ENCODE results near the gene LDAF1.
"Not testable (repeated sequence)": the region's sequence is repeated elsewhere in the genome, so short reads cannot be mapped to it uniquely, and the experiment has no call there.

Gene LDAF1

DNA sequence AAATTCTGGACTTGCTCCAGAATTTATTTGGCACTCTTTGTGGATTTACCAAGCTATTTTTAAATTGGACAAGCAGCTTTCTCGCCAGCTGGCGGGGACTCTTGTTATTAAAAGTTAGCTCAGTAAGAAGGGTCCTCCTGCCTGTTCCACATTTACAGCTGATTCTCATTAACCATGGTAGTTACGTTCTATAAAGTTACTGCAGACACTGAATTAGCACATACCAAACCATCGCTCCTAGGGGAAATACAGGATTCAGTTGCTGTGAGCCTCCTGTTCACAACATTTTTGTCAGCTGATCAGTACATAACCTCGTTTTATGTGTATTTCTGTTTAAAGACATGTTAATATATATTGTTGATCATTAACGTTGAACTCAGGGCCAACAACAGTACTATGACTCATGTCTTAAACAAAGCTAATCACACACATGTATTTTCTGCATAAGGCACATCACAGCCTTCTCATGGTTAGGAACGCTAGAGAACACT is 4.2 kb downstream of the LDAF1 start:
- DNase-seq: no peak

GRCh38 chr16:21163576-21163975 is 5.1 kb downstream of the LDAF1 start:
- no peak for DNase-seq

DNA sequence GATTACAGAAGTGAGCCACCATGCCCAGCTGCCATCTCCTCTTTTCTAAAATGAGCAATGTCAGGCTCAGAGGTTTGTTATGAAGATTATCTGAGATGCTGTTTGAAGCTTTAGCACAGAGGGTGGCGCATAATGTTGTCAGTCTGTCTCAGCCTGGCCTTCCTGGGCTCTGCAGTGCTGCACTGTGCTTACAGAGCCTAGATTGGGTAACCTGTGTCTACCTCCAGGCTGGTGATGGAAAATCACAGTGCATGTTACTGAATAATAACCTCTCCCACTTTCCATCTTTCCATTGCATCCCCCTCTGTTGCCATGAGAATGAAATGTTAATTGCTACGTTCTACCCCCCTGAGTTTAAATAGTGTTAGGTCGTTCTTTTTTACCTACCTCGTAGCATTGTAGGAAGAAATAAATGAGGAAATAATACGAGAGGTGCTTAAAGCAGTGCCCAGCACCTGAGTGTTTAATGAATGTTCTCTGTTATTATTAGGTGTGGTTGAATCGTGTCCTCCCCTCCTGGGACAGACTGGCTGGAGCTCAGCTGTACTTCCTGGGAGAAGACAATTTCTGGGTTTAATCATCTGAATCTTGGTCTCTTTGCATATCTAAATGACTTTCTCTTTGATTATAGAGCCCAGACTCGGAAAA is 6.2 kb downstream of the LDAF1 start:
- no peak for DNase-seq

- DNase-seq: no peak
These were observed 8.1 kb downstream of the LDAF1 start for GRCh38 chr16:21166561-21166961.

DNA sequence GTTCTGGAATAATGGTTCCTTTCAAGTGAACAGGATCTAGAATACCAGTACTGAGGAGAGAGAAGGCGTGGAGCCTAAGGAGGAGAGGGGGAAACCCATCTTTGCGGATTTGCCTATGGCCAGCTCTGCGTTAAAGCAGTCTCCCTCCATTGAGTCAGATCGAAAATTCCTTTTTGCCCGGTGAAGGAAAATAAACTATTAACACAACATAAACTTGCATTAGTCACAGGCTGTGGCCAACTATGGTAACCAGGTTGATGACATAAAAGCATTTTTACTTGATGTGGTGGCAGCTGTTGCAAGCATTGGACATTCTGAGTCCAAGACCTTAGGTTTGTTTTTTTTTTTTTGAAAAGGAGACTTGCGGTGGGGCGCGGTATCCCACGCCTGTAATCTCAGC is 8.9 kb downstream of the LDAF1 start:
- no peak for DNase-seq

- no peak for DNase-seq
These were observed 9.6 kb downstream of the LDAF1 start for GRCh38 chr16:21167929-21168602.

GRCh38 chr16:21169249-21169981 is 10.9 kb downstream of the LDAF1 start:
- no peak for DNase-seq

DNA sequence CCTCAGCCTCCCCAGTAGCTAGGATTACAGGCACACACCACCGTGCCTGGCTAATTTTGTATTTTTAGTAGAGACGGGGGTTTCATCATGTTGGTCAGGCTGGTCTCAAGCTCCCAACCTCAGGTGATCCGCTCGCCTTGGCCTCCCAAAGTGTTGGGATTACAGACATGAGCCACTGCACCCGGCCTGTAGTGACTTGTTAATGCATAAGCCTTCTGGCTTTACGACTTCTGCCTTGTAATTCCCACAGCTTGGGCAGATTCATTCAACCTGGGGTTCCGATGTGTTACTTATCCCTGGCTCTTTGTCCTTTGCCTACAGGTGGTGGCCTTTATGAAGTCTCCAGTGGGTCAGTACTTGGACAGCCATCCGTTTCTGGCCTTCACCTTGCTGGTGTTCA is 11.6 kb downstream of the LDAF1 start:
- not testable (repeated sequence) for DNase-seq

- no peak for DNase-seq
These were observed 14.2 kb downstream of the LDAF1 start for GRCh38 chr16:21172650-21173049.

DNA sequence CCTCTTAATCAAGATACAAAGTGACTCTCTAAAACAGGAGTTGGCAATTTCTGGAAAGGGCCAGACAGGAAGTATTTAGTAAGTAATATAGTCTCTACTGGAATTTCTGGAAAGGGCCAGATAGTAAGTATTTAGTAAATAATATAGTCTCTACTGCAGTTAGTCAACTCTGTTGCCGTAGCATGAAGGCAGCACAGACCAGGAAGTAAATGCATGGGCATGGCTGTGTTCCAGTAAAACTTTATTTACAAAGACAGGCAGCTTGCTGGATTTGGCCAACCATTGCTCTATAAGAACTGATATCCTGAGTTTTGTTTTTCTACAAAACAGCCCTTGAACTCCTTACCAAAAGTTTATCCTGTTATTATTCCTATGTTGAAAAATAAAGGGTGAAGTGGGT is 16.9 kb downstream of the LDAF1 start:
- DNase-seq: no peak

- no peak for DNase-seq
These were observed 20.9 kb downstream of the LDAF1 start for GRCh38 chr16:21179126-21179982.

DNA sequence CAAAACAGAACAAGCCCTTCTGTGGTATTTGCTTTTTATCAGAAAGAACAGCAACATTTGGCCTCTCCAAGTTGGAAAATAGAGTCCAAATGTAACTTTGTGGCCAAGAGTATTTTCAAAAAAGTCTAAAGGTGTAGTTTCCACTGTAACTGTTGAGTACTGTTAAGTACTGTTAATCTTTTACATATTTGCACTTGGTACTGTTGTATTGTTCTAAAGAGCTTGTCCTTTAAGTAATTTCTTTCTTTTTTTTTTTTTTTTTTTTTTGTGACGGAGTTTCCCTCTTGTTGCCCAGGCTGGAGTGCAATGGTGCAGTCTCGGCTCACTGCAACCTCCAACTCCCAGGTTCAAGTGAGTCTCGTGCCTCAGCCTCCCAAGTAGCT is 21.5 kb downstream of the LDAF1 start:
- no peak for DNase-seq

GRCh38 chr16:21183995-21184394 is 25.5 kb downstream of the LDAF1 start:
- DNase-seq: no peak

DNA sequence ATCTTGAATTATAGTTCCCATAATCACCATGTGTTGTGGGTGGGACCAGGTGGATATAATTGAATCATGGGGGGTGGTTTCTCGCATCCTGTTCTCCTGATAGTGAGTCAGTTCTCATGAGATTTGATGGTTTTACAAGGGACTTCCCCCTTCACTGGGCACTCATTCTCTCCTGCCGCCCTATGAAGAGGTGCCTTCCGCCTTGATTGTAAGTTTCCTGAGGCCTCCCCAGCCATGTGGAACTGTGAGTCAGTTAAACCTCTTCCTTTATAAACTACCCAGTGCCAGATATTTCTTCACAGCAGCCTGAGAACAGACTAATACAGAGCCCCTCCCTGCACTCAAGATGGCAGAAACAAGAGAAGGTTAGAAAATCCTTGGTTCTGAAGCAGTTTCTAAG is 26.4 kb downstream of the LDAF1 start:
- no peak for DNase-seq

- DNase-seq: no peak
These were observed 27.3 kb downstream of the LDAF1 start for GRCh38 chr16:21185659-21186325.

GRCh38 chr16:21186326-21186691 is 27.8 kb downstream of the LDAF1 start:
- DNase-seq: no peak

- no peak for DNase-seq
These were observed 30.8 kb downstream of the LDAF1 start for GRCh38 chr16:21189311-21189710.

- no peak for DNase-seq
These were observed 31.5 kb downstream of the LDAF1 start for GRCh38 chr16:21190013-21190412.

DNA sequence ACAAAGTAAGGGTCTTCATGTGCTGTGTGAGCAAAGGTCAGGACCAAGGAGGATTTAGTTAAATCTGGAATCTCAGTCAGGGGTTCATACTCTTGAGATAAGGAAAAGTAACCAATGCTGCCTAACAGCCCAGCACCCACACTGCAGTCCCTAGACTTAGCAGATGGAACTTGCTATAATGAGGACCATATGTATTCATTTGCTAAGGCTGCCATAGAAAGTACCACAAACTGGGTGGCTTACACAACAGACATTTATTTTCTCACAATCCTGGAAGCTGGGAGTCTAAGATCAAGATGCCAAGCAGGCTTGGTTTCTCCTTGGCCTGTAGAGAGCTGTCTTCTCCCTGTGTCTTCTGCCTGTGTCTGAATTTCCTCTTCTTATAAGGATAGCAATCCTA is 32.1 kb downstream of the LDAF1 start:
- no peak for DNase-seq

GRCh38 chr16:21192991-21193390 is 34.5 kb downstream of the LDAF1 start:
- no peak for DNase-seq

GRCh38 chr16:21194771-21195301 is 36.4 kb downstream of the LDAF1 start:
- DNase-seq: no peak

- DNase-seq: not testable (repeated sequence)
These were observed 36.9 kb downstream of the LDAF1 start for GRCh38 chr16:21195330-21195729.
